Testis (tissue), 3 donors: ENCODE results near the gene AMBRA1. TPM values are rescaled to one million over a fixed set of nuclear protein-coding genes. Genes with fewer than 3 reads are reported as not detected.
"Not testable (repeated sequence)": the region's sequence is repeated elsewhere in the genome, so short reads cannot be mapped to it uniquely, and the experiment has no call there.

Experiments
- DNase-seq: peaks from one replicate; pipeline ENCODE4 v3.0.0-alpha.2; 2019
- H3K27ac ChIP-seq, 2 donors: fragments of 200-600 bp; sonication (generic); one replicate each; pipeline ENCODE4 v1.5.1; 2019
- H3K27me3 ChIP-seq: fragments of 200-600 bp; sonication (generic); one replicate; pipeline ENCODE4 v1.5.1; 2019
- H3K36me3 ChIP-seq: fragments of 200-600 bp; sonication (generic); one replicate; pipeline ENCODE4 v1.5.1; 2017; ENCODE audit warnings: low read depth; ENCODE audit errors: missing control alignments
- H3K4me1 ChIP-seq: fragments of 200-600 bp; sonication (generic); one replicate; pipeline ENCODE4 v1.5.1; 2019
- H3K4me3 ChIP-seq, 2 donors: fragments of 200-600 bp; sonication (generic); one replicate each; pipeline ENCODE4 v1.5.1; 2017 to 2019
- H3K9me3 ChIP-seq: fragments of 200-600 bp; sonication (generic); one replicate; pipeline ENCODE4 v1.5.1; 2017
- POLR2A ChIP-seq: fragments of 450-650 bp; IDR thresholded peaks from one replicate; pipeline ENCODE4 v1.6.1; 2017; ENCODE audit warnings: antibody characterized with exemption, mild to moderate bottlenecking, moderate library complexity
- WGBS, 2 donors: methylation state at CpG; one replicate each; pipeline ENCODE4 v1.1.5; 2018; 5-methylcytosine and 5-hydroxymethylcytosine counted together
- intact Hi-C: fragments of 100-400 bp; cut with DNase I; formaldehyde crosslinking; loops from one replicate; pipeline ENCODE4 v1.15.1; 2023; ENCODE audit warnings: low total_unique reads
- polyA plus RNA-seq: library from polyadenylated mRNA; stranded (reverse); fragments of 350-450 nt; fragmentation: Illumina TruSeq; extraction: RNeasy Lipid Tissue Mini Kit (QIAGEN cat#74804); gene quantifications from one replicate; pipeline ENCODE4 v1.2.3, GENCODE V29; 2014; ENCODE audit warnings: low read depth, low replicate concordance; ENCODE audit not compliant: insufficient read depth
- total RNA-seq, 2 donors: library from RNA; depleted of rRNA; stranded (reverse); fragments of >200 nt; gene quantifications; one replicate each; pipeline ENCODE4 v1.2.3, GENCODE V29; 2016
- TF ChIP-seq, protein P1 (sequence below), 3 experiments: fragments of 450-650 bp in 2 of 3; fragments of 200-600 bp in 1 of 3; sonication (generic) in 1 of 3; IDR thresholded peaks; one replicate each; pipeline ENCODE4 v1.5.1; 2016 to 2019; ENCODE audit warnings: antibody characterized with exemption in 3 of 3, mild to moderate bottlenecking in 2 of 3, moderate library complexity in 1 of 3

Gene AMBRA1
- total and polyA plus RNA-seq, 3 donors from 2014 or later, result 28.0 to 68.3 (median 55.6) TPM

DNA sequence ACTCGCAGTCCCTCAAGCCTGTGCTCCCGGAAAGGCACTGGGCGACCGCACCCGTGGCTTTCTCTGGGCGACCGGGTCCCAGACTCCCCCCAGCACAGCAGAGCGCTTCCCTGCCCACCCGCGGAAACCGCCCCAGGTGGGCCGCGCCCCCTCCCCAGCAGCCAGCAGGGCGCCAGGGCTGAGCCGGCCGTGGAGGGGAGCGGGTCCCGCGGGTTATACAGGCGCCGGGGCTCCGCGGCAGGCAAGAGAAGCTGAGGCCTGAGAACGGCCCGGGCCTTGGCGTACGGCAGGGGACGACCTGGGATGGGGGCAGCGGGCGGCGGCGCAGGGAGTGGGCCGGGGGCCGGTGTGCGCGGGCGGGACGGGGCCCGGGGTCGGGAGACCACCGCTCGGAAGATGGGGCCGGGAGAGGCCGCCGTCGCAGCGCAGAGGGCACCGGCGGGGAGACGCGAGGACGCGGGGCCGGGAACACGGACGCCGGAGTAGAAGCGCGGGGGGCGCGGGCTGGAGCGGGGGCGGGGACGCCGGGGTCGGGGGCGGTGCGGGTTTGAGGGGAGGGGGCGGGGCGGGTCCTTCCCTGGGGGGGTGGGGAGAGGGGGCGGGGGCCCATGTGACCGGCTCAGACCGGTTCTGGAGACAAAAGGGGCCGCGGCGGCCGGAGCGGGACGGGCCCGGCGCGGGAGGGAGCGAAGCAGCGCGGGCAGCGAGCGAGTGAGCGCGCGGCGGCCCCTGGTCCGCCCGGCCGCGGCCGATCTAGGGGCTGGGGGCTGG, 212.6 kb downstream of the AMBRA1 start, which contains the start of gene MDK:
TSS of gene MDK (plus strand) at position 622 of the 771 bp plus-strand sequence. CDS start 389 bp downstream, outside the sequence.
- no peak for DNase-seq

DNA sequence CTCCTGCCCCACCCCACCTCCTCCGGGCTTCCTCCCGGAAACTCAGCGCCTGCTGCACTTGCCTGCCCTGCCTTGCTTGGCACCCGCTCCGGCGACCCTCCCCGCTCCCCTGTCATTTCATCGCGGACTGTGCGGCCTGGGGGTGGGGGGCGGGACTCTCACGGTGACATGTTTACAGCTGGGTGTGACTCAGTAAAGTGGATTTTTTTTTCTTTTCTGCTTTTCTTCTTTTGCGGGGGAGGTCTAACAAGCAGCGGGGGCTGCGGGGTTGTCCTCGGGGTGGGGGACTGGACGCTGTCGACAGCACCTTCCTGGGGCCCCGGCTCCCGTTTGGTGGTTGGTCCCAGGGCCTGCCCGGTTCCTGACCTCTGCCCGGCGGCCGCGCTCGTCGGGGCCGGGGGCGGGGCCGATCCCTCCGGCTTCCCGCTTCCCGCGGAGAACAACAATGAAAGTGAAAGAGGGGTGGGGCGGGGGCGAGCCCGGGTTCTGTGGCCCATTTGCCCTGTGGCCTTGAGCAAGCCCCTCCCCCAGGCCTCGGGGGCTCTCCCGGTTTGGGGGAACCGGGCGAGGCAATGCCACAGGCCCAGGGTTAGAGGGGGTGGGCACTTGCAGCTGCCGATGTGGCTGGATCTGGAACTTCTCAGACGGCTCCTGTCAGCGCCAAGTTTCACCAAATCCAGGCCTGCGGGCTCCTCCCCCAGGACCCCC, 213.3 kb downstream of the AMBRA1 start:
- Histone ChIP-seq H3K36me3 (no peaks in the 10 kb centered on the region), H3K9me3 (no peaks in the 10 kb centered on the region), H3K27ac (peak overlapping the region; percentile 68 to 79), H3K27me3 (no peaks in the 10 kb centered on the region), H3K4me1 (peaks cover 11% of the 10 kb centered on the region), H3K4me3 (peak overlapping the region; percentile 58 to 68)
- TF ChIP-seq POLR2A, result no peak
- TF ChIP-seq, protein P1, sequence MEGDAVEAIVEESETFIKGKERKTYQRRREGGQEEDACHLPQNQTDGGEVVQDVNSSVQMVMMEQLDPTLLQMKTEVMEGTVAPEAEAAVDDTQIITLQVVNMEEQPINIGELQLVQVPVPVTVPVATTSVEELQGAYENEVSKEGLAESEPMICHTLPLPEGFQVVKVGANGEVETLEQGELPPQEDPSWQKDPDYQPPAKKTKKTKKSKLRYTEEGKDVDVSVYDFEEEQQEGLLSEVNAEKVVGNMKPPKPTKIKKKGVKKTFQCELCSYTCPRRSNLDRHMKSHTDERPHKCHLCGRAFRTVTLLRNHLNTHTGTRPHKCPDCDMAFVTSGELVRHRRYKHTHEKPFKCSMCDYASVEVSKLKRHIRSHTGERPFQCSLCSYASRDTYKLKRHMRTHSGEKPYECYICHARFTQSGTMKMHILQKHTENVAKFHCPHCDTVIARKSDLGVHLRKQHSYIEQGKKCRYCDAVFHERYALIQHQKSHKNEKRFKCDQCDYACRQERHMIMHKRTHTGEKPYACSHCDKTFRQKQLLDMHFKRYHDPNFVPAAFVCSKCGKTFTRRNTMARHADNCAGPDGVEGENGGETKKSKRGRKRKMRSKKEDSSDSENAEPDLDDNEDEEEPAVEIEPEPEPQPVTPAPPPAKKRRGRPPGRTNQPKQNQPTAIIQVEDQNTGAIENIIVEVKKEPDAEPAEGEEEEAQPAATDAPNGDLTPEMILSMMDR (IDR thresholded peaks at IDR 0.05), result no peak
- peak; percentile 62 for DNase-seq
- intact Hi-C loops, result no loop called here
- 2% methylated on average over 20 to 40 of the region's 45 CpGs for WGBS, 2 donors

More for the DNA sequence above, 212.6 kb downstream of the AMBRA1 start, which contains the start of gene MDK:
- H3K27ac ChIP-seq, result peak within 1 kb of the TSS; percentile 68 to 79
- no peaks in the 10 kb centered on the region for H3K9me3 ChIP-seq
- intact Hi-C loops, result no loop called here
- H3K27me3 ChIP-seq, result no peaks in the 10 kb centered on the region
- peaks cover 11% of the 10 kb centered on the region for H3K4me1 ChIP-seq
- H3K36me3 ChIP-seq, result no peaks in the 10 kb centered on the region
- TF ChIP-seq, protein P1 (IDR thresholded peaks at IDR 0.05), result no peak
- no peak for TF ChIP-seq POLR2A
- H3K4me3 ChIP-seq, result peak within 1 kb of the TSS; percentile 58 to 68
- WGBS, 2 donors, result 0 to 1% methylated on average over 10 to 58 of the region's 96 CpGs

DNA sequence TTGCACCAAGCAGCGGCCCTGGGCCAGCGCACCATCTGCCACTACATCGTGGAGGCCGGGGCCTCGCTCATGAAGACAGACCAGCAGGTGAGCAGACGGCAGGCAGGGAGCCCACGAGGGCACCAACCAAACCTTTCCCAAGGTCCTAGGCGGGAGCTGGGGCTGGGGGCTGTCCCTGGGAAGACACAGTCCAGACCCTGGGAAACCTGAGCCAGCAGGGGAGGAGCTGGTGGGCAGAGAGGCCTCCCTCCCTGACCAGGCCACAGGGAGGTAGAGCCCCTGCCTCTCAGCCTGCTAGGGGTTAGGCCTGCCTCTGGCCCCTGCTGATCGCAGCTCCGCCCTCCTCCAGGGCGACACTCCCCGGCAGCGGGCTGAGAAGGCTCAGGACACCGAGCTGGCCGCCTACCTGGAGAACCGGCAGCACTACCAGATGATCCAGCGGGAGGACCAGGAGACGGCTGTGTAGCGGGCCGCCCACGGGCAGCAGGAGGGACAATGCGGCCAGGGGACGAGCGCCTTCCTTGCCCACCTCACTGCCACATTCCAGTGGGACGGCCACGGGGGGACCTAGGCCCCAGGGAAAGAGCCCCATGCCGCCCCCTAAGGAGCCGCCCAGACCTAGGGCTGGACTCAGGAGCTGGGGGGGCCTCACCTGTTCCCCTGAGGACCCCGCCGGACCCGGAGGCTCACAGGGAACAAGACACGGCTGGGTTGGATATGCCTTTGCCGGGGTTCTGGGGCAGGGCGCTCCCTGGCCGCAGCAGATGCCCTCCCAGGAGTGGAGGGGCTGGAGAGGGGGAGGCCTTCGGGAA, 214.1 kb downstream of the AMBRA1 start:
- peaks cover 11% of the 10 kb centered on the region for H3K4me1 ChIP-seq
- H3K27ac ChIP-seq, result peak overlapping the region; percentile 68 to 79
- H3K4me3 ChIP-seq, result peak overlapping the region in 1 of 2 donors; percentile 68
- H3K9me3 ChIP-seq, H3K27me3 ChIP-seq, H3K36me3 ChIP-seq, intact Hi-C loops, DNase-seq: not testable (repeated sequence)
- 62 to 74% methylated on average over 11 to 33 of the region's 36 CpGs for WGBS, 2 donors

DNA sequence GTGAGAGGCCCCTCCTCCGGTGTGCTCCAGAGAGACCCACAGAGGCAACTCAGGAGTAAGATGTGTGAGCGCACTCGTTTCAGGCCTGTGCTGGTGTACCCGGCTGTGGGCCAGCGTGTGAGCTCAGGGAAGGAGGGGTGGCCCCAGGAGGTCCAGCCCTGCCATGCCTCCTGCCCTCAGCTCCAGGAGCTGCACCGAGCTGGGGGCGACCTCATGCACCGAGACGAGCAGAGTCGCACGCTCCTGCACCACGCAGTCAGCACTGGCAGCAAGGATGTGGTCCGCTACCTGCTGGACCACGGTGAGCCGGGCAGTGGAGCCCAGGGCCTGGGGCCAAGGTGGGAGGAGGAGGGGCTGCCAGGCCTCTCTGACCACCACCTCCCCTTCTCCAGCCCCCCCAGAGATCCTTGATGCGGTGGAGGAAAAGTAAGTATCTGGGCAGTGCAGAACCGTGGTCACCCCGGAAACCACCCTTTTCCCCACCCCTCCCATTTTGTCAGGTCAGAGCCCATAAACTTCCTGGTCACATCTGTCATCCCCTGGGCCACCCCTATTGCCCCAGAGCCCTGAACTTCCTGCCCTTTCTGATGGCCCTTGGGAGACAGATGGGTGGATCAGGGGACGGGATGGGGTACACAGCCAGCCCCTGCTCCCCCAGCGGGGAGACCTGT, 214.9 kb downstream of the AMBRA1 start:
- no peaks in the 10 kb centered on the region for H3K9me3 ChIP-seq
- H3K36me3 ChIP-seq, result no peaks in the 10 kb centered on the region
- intact Hi-C loops, result no loop called here
- DNase-seq, result no peak
- H3K27me3 ChIP-seq, result no peaks in the 10 kb centered on the region
- 81% methylated on average over 11 to 20 of the region's 20 CpGs for WGBS, 2 donors
- TF ChIP-seq, protein P1 (IDR thresholded peaks at IDR 0.05), result no peak
- TF ChIP-seq POLR2A, result no peak
- H3K27ac ChIP-seq, result no peak overlapping the region
- H3K4me3 ChIP-seq, result no peak overlapping the region
- peaks cover 11% of the 10 kb centered on the region for H3K4me1 ChIP-seq
